Subcutaneous adipose tissue (tissue), 4 donors: Measurements from ENCODE around the gene LAMB1. TPM values are rescaled to one million over a fixed set of nuclear protein-coding genes. Genes with fewer than 3 reads are reported as not detected.

Experiments
- CTCF ChIP-seq: fragments of 450-650 bp; IDR thresholded peaks from one replicate; pipeline ENCODE4 v1.5.1; 2016; ENCODE audit warnings: low read depth, mild to moderate bottlenecking, control low read depth, antibody characterized with exemption, moderate library complexity
- total RNA-seq, 4 donors: library from RNA; depleted of rRNA; stranded (reverse); fragments of >200 nt; gene quantifications; one replicate each; pipeline ENCODE4 v1.1.0, GENCODE V29; 2016

LAMB1 gene
- total RNA-seq, 4 donors from 2014 or later: 218 to 376 (median 309) TPM

- TF ChIP-seq CTCF: no peak
Observed at GRCh38 chr7:107890962-107891635, 111.9 kb downstream of the LAMB1 start, which contains the start of gene DLD. Gene DLD (plus strand): TSS chr7:107891183. CDS start chr7:107891251, 68 bp downstream.

- TF ChIP-seq CTCF: no peak
Observed at GRCh38 chr7:107890493-107890961, 112.4 kb downstream of the LAMB1 start.

- TF ChIP-seq CTCF: no peak
Observed at GRCh38 chr7:107889992-107890391, 113.0 kb downstream of the LAMB1 start.

GRCh38 chr7:107884066-107884818, 118.7 kb downstream of the LAMB1 start:
- no peak for TF ChIP-seq CTCF

GRCh38 chr7:107882766-107883165, 120.2 kb downstream of the LAMB1 start:
- TF ChIP-seq CTCF: no peak

GRCh38 chr7:107879400-107880035, 123.4 kb downstream of the LAMB1 start:
- no peak for TF ChIP-seq CTCF

GRCh38 chr7:107878636-107879035, 124.3 kb downstream of the LAMB1 start:
- TF ChIP-seq CTCF: no peak
